GM19328 (cell line): Measurements from ENCODE around the gene UCHL5.

Source experiments
- ATAC-seq: cut with Tn5 transposase; IDR thresholded peaks from one replicate; pipeline ENCODE4 v1.9.1; 2021; ENCODE audit warnings: mild to moderate bottlenecking, moderate library complexity; ENCODE audit not compliant: unreplicated experiment

The UCHL5 gene, protein sequence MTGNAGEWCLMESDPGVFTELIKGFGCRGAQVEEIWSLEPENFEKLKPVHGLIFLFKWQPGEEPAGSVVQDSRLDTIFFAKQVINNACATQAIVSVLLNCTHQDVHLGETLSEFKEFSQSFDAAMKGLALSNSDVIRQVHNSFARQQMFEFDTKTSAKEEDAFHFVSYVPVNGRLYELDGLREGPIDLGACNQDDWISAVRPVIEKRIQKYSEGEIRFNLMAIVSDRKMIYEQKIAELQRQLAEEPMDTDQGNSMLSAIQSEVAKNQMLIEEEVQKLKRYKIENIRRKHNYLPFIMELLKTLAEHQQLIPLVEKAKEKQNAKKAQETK

DNA sequence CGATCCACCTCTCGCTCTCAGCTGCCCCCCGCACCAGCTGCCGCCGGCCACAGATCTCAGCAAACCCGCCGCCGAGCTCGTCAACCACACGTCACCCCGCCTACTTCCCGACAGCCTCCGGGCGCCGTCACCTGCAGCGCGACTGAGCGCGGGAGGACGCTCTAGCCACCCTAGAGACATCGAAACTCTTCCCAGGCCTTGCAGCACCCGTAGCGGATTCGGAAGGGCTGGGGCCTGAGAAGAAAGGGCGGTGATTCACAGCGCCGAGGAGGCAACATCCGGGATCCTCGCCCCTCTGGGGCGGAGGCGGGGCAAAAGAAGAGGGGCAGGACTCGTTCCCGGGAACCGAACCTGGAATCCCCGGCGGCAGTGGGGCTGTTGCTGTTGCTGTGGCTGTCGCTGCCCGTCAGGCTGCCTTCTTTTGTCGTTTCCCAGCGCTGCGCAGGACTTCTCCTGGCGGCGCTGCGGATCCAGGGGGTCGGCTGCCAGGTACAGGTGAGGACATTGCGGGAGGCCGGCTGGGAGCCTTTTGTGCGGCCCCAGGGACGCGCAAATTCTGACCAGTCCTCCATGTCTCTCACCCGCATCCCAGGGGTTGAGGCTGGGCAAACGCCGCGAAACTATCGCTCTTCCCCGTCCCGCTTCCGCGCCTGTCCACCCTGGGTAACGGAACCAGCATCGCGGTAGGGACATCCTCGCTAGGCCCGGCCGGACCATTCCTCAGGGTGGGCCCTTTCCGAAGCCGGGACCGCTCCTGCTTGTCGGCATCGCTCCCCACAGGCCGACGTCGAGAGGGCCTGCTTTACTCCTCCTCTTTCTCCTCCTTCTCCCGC, at the start of gene UCHL5, which contains the start of gene RO60:
Gene UCHL5 (minus strand): TSS at position 79 of the 833 bp plus-strand sequence. CDS start 100 bp downstream, outside the sequence.
Gene RO60 (plus strand): TSS at position 331 of the 833 bp plus-strand sequence. CDS start 9,443 bp downstream, outside the sequence.
- peak; percentile 95 for ATAC-seq

DNA sequence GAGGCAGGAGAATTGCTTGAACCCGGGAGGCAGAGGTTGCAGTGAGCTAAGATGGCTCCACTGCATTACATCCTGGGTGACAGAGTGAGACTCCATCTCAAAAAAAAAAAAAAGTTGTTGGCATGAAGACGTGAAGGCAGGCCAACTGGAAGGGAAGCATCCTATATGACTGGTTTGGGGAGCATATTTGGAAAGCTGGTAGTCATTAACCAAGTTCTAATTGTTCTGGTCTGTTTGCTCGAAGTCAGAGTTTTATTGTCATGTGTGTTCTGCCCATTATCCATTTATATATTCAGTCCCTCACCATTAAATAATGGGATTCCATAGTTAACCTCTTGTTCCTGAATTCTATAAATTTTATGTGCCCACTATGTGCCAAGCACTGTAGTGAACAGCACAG, 49.3 kb upstream of the UCHL5 start:
- no peak for ATAC-seq

DNA sequence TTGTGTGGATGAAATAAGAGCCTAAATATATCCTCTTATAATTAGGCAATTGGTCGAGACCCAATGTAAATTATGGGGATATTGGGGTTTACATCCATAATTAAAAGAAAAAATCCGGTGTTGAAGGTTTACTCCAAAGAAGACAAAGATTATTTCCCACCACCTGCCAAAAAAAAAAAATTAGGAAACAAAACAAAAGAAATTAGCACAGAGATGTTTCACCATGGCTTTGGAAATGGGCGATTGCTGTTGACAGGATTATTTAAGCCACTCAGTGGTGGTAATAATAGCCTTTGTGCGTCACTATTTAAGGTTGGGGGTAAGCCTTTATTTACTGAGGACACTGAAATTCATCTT, 46.6 kb upstream of the UCHL5 start:
- ATAC-seq, result no peak

DNA sequence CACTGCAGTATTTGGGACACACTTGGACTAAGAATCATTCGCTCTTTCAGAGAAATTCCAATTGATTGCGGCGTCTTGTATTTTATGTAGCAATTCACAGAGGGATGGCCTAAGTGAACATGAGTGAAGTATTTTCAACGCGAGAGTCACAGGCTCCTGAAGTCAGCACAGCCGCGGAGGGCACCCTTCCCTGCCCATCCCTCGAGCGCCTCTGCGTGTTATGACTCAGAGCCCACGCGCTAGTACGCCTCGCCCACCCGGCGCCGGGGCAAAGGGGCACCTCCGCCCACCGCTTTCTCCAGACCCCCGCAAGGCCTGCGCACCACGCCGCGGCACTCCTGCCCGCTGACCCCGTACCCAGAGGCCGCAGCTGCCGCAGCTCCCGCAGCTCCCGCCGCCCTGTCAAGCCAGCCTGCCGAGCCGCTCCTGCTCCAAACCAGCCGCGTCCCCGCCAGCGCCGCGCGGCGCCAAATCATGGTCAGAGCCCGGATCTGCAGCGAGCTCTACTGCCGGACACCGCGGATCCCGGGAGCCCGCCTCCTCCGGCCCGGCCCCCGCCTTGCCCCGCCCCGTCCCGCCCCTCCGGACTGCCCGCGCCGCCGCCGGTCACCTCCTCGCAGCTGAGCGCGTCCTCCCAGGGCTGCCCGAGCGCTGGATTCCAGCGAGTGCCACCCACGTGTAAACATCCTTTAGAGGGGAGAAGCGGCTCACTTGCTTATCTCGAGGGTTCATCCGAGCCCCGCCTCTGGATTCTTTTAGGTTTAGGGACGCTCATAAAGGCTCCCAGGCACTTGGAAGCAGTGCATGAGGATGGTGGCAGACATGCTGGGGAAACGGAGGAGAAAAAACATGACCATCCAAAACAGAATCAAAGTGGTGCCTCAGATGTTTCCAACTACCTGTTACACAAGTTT, 46.0 kb upstream of the UCHL5 start, which contains the start of gene GLRX2:
Gene GLRX2 (minus strand): TSS at position 508 of the 914 bp plus-strand sequence. CDS start 32 bp downstream, at position 476.
- ATAC-seq, result peak; percentile 93

DNA sequence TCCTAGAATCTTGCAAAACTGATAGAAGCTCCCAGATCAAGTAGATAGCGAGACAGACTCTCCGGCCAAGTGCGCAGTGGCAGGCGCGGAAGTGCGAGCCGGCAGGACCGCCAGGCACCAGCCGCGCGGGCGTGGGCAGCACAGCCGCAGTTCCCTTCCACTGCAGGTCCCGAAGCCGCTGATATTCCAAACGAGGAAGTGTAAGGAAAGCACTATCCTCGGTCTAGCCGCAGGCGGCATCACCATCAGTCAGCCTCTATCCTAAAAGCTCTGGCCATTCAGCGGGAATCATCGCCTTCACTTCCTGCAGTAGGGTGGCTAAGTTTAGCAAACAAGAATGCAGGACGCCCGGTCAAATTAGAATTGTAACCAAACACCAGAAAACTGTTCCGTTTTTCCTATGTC, 45.3 kb upstream of the UCHL5 start:
- ATAC-seq, result peak; percentile 32

DNA sequence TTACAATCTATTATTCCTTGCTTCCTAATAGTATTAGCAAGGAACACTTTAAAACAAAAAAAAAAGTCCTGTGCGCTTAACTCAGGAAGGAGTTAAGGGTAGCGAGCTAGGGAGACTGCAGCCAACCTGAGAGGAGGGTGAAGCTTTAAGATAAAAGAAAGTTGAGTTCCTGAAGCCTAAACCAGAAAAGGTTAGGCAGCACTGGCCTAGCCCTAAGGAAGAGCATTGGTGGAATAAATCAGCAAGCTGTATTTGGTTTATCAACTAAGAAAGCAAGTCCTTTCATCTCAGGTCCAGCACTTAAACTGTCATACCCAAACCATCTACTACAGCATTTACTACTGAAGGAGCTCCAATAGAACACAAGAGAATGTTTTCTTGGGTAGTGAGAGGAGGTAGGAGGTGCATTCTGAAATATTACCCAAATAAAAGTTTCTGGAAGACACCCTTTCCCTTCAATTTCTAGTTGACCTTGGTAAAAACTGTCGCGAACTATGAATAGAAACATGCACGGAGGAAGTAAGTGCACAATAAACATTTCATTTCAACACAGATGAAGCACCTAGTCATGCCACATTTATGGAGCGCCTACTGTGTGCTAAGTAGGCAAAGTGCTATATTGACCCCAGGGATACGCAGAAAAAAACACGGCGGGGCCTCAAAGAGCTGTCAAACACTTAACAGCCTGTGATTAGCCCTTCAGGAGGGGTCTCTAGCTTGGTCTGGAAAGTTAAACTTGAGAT, 44.8 kb upstream of the UCHL5 start:
- ATAC-seq, result no peak

DNA sequence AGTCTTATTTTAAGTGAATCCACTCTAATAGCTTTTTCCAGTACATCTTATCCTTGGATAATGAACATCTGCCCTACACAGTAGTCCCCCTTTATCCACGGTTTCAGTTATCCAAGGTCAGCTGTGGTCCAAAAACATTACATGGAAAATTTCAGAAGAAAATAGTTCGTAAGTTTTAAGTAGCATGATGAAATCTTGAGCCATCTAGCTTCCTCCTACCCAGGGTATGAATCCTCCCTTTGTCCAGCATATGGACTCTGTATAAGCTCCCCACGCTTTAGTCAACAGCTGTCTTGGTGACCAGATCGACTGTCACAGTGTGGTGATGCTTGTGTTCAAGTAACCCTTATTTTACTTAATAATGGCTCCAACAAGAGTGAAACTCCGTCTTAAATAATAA, 43.5 kb upstream of the UCHL5 start:
- no peak for ATAC-seq

DNA sequence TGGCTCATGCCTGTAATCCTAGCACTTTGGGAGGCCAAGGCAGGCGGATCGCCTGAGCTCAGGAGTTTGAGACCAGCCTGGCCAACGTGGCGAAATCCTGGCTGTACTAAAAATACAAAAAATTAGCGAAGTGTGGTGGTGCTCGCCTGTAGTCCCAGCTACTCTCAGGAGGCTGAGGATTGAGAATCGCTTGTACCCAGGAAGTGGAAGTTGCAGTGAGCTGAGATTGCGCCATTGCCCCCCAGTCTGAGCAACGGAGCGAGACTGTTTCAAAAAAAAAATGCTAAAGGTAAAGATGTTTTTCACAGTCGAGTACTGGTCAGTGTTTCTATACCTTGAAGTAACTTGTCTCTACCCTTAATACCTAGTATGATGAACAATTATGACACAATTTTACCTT, 35.0 kb upstream of the UCHL5 start:
- ATAC-seq, result no peak

DNA sequence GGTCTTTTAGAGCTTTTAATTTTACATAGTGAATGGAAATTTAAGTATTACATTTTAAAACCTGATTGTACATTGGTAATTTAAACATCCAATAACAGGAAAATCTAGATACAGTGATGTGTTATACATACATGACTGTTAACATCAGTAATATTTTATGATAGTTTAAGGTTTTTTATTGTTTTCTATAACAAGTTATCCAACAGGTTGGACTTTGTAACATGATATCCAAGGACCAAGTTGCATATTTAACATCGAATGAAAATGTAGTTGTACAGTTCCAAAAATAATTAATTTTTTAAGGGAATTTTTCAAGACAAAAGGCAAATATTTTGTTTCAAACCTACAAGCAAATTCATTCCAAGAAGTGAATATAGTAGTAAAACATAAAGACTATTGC, 31.7 kb upstream of the UCHL5 start:
- no peak for ATAC-seq

DNA sequence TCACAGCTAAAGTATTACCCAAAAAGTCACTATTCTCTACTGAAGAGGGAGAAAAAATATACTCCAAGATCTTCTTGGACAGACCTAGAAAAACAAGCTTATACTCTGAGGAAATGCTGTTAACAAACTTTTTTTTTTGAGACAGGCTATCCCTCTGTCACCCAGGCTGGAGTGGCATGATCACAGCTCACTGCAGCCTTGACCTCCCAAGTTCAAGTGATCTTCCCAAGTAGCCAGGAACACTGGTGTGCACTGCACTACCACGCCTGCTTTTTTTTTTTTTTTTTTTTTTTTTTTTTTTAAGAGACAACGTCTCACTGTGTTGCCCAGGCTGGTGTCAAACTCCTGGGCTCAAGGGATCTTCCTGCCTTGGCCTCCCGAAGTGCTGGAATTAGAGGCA, 28.7 kb upstream of the UCHL5 start:
- ATAC-seq, result no peak

DNA sequence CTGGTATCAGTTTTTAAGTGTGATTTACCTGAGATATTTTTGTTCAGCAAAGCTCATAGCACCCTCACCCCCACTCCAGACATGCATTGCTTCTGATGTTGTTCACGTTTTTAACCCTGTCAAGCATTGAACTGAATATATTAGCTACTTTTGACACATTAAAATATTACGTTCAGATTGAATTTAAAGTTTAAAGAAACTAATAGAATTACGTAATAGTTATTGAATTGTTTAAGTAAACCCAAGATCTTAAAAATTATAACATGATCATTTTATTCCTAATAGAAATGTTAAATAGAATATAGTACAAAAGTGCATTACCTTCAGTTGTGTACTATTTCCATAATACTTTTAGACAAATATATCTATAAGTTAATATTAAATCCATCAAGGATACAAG, 27.2 kb upstream of the UCHL5 start:
- ATAC-seq, result no peak

DNA sequence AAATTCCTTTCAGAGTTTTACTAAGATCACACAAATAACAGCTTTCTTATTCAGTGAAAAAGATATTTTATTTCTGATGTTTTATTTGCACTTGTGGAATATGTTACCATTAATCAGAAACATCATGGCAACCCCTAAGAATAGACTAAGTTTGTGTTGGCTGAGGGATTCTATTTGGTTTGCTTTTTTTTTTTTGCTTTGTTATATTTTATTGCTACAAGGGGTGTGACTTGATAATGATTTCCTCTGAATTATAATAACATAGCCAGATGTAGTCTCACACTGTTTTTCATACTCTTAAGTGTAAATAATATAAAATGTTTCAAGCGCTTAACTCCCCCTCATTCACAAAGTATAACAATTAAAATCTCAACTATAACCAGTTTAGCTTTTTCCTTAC, 26.1 kb upstream of the UCHL5 start:
- no peak for ATAC-seq

DNA sequence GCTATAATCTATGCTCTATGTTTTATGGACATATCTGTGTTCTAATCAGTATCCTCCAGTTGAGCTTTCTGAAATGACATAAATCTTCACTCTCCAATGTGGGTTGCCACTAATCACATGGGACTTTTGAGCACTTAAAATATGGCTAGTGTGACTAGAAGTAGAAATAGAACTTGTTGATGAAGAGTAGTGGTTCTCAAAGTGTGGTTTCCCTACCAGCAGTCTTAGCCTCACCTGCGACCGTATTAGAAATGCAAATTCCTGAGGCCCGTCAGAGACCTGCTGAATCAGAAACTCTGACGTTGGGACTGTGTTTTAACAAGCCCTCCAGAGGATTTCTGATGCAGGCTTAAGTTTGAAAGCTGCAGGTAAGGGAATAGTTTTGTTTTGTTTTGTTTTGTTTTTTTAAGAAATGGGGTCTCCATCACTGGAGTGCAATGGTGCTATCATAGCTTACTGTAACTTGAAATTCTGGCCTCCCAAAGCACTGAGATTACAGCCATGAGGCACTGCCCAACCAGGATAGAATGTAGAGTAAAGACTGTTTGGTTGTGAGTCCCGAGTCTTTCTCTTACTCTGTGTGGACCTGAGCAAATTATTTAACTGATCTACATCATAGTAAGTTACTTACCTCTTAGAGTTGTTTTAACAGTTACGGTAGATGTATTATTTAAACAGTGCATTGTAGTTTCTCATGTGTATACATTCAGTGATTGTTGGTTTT, 24.4 kb upstream of the UCHL5 start:
- peak; percentile 98 for ATAC-seq

DNA sequence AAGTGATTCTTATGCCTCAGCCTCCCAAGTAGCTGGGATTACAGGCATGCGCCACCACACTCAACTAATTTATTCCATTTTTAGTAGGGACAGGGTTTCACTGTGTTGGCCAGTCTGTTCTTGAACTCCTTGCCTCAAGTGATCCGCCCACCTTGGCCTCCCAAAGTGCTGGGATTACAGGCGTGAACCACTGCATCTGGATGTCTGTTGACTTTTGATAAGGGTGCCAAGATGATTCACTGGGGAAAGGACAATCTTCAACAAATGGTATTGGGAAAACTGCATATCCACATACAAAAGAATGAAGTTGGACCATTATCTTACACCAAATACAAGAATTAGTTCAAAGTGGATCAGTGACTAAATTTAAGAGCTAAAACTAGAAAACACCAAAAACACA, 20.0 kb upstream of the UCHL5 start:
- no peak for ATAC-seq

DNA sequence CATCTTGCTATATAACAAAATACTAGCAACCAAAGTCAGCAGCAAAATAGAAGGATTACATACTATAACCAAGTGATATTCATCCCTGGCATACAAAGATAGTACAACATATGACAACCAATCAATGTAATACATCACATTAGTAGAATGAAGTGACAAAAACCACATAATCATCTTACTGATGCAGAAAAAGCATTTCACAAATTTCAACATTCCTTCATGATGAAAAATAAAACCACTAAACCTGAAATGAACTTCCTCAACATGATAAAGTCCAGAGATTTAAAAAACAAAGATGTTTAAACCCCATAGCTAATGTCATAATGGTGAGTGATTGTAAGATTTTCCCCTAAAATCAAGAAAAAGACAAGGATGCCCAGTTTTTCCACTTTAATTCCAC, 18.8 kb upstream of the UCHL5 start:
- no peak for ATAC-seq

DNA sequence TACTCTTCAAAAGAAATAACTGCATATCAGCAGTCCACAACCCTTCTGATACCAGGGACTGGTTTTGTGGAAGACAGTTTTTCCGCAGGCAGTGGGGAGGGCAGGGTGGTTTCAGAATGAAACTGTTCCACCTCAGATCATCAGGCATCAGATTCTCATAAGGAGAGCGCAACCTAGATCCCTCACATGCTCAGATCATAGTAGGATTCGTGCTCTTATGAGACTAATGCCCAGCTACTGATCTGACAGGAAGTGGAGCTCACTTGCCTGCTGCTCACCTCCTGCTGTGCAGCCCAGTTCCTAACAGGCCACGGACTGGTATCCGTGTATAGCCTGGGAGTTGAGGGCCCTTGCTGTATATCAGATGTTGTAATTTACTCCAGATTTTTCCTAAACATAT, 11.8 kb upstream of the UCHL5 start:
- ATAC-seq, result no peak

DNA sequence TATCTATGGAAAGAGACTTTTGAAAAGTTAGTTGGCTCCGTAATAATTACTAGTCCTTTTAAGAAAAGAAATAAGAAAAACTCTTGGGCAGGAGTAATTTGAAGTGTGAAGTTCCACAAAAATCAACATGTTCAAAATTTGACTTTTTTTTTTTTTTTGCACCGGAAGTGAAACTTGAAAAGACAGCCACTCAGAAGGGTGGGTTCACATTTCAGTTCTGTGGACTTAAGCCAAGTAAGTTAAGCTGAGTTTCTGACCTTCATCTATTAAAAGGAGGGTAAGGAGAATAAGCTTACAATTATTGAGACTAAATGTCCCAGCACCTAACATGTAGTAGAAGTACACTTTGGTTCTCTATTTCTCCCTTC, 11.2 kb upstream of the UCHL5 start:
- no peak for ATAC-seq

DNA sequence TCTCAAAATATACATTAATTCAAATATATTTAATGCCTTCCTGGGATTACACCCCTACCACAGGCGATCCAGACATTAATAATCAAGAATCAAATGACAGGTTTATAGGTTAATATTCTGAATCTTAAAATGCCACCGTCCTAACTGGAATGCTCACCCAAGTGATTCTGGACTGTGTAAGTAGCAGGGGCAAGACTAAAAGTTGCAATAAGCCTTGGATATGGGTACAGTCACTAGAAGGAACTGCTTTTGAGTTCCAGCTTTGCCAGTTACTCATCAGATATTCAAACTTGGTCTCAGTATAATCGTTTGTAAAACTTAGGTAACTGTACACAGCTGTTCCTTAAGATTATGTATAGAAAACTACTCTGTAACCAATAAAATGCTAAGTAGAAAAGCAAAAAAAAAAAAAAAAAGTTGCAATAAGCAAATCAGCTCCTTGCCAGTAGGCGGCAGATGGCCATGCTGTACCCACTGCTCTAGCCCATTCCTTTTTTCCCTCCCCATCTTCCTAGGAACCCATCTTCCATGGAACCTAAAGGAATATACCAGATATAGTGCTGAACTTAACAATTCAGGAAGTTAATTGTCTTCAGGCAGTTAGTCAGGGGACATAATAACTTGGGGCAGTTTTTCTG, 10.7 kb upstream of the UCHL5 start:
- no peak for ATAC-seq

DNA sequence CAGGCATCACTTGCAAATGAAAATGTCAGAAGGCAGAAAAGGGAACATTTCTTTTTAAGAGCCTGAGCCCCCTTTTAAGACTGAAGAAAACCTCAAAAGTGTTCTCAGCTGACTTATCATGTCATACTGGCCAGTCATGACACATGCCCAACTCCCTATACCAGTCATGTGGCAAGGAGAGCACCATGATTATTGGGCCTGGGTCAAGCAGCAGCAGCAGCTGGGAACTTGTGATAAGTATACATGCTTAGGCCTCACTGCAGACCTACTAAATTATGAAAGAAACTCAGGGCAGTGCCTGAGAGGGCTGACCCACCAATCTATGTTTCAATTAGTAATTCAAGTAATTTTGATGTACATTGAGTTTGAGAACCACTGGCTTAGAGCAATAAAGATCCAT, 8.9 kb upstream of the UCHL5 start:
- no peak for ATAC-seq
